Transverse colon (tissue), 4 donors: ENCODE measurements around the gene PRDM5. TPM values are rescaled to one million over a fixed set of nuclear protein-coding genes. Genes with fewer than 3 reads are reported as not detected.

Source experiments
- DNase-seq: peaks from one replicate; pipeline ENCODE4 v3.0.0-alpha.2; 2019
- H3K27ac ChIP-seq, 4 donors: fragments of 200-600 bp; sonication (generic); 2 replicates each; pipeline ENCODE4 v1.5.1; 2016 to 2018; ENCODE audit warnings: inconsistent platforms in 4 of 4
- H3K27me3 ChIP-seq: fragments of 200-600 bp; sonication (generic); 2 replicates; pipeline ENCODE4 v1.5.1; 2017; ENCODE audit warnings: inconsistent platforms
- H3K36me3 ChIP-seq, 4 donors: fragments of 200-600 bp; sonication (generic); 2 replicates each; pipeline ENCODE4 v1.5.1; 2017 to 2019; ENCODE audit warnings: inconsistent platforms in 4 of 4
- H3K4me1 ChIP-seq, 4 donors: fragments of 200-600 bp; sonication (generic); 2 replicates each; pipeline ENCODE4 v1.5.1; 2017 to 2020; ENCODE audit warnings: inconsistent platforms in 4 of 4
- H3K4me3 ChIP-seq, 4 donors: fragments of 200-600 bp; sonication (generic); 1 replicate in 1 of 4; 2 replicates in 3 of 4; pipeline versions ENCODE4 v1.5.1 to v1.6.1; 2017 to 2019; ENCODE audit warnings: inconsistent platforms in 4 of 4
- H3K9me3 ChIP-seq, 2 donors: fragments of 200-600 bp; sonication (generic); 2 replicates each; pipeline ENCODE4 v1.5.1; 2017 to 2019; ENCODE audit warnings: inconsistent platforms in 2 of 2
- EP300 ChIP-seq: sonication (generic); formaldehyde crosslinking; IDR thresholded peaks from one replicate; pipeline ENCODE4 v1.6.1; 2017; ENCODE audit warnings: antibody characterized with exemption, low read depth
- POLR2A ChIP-seq: fragments of 450-650 bp; IDR thresholded peaks from one replicate; pipeline ENCODE4 v1.6.1; 2016; ENCODE audit warnings: antibody characterized with exemption, mild to moderate bottlenecking, moderate library complexity
- POLR2AphosphoS5 ChIP-seq, 3 donors: sonication (generic); formaldehyde crosslinking; IDR thresholded peaks; one replicate each; pipeline ENCODE4 v1.6.1; 2016; ENCODE audit warnings: antibody characterized with exemption in 3 of 3
- WGBS, 2 donors: methylation state at CpG; one replicate each; pipeline ENCODE4 v1.1.5; 2018; ENCODE audit warnings: low coverage in 1 of 2; 5-methylcytosine and 5-hydroxymethylcytosine counted together
- in situ Hi-C, 4 donors: fragments of 200-750 bp; cut with MboI; loops; one replicate each; pipeline versions ENCODE4 v1.15.0 to v1.15.1; 2017; ENCODE audit warnings: low sequenced_read_pairs in 3 of 4, low pct_ligation_motif_present in 1 of 4, low pct_unique_long_range_greater_than_20kb in 1 of 4
- intact Hi-C: fragments of 100-400 bp; cut with DNase I; formaldehyde crosslinking; loops from one replicate; pipeline ENCODE4 v1.15.1; 2023; ENCODE audit warnings: low total_unique reads
- total RNA-seq, 4 donors: library from RNA; depleted of rRNA; stranded (reverse); fragments of >200 nt; gene quantifications; one replicate each; pipeline ENCODE4 v1.1.0, GENCODE V29; 2016
- TF ChIP-seq, protein P1 (sequence below), 5 experiments: fragments of 200-600 bp in 3 of 5; fragments of 450-650 bp in 2 of 5; sonication (generic) in 3 of 5; IDR thresholded peaks; 1 replicate in 2 of 5; 2 replicates in 3 of 5; pipeline ENCODE4 v1.5.1; 2016 to 2017; ENCODE audit warnings: antibody characterized with exemption in 5 of 5, inconsistent platforms in 3 of 5, mild to moderate bottlenecking in 2 of 5, moderate library complexity in 1 of 5

The PRDM5 gene
- total RNA-seq, 4 donors from 2014 or later, result 3.8 to 7.9 (median 6.9) TPM

DNA sequence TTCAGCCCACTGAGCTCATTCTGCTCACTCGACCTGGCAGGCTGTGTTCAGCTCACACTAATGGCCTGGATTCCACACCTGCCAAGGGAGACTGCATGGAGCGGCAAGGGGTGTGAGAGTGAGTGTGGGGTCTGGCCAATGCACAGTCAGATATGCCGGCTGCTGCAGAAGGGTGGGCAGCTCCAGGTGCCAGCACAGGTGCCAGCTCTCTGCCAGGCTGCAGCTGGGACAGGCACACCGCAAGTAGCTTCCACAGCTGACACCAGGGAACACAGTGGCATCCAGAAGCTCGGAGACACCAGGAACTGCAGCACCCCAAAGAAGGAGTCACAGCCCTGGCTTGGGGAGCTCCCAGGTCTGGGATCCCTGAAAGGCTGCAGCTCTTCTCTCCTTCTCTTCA is 83.7 kb downstream of the PRDM5 start:
- no peak overlapping the region for H3K27ac ChIP-seq
- DNase-seq, result no peak
- in situ Hi-C loops (no loop called here), intact Hi-C loops (no loop called here)
- TF ChIP-seq POLR2AphosphoS5 (IDR thresholded peaks at IDR 0.05) (no peak), POLR2A (no peak), EP300 (no peak)
- TF ChIP-seq, protein P1, sequence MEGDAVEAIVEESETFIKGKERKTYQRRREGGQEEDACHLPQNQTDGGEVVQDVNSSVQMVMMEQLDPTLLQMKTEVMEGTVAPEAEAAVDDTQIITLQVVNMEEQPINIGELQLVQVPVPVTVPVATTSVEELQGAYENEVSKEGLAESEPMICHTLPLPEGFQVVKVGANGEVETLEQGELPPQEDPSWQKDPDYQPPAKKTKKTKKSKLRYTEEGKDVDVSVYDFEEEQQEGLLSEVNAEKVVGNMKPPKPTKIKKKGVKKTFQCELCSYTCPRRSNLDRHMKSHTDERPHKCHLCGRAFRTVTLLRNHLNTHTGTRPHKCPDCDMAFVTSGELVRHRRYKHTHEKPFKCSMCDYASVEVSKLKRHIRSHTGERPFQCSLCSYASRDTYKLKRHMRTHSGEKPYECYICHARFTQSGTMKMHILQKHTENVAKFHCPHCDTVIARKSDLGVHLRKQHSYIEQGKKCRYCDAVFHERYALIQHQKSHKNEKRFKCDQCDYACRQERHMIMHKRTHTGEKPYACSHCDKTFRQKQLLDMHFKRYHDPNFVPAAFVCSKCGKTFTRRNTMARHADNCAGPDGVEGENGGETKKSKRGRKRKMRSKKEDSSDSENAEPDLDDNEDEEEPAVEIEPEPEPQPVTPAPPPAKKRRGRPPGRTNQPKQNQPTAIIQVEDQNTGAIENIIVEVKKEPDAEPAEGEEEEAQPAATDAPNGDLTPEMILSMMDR (IDR thresholded peaks at IDR 0.05), result no peak
- no peaks in the 10 kb centered on the region for H3K36me3 ChIP-seq
- peaks cover 0 to 7% (median 0%) of the 10 kb centered on the region in 4 donors for H3K4me1 ChIP-seq
- no peak overlapping the region for H3K4me3 ChIP-seq
- no peaks in the 10 kb centered on the region for H3K9me3 ChIP-seq
- no peaks in the 10 kb centered on the region for H3K27me3 ChIP-seq
- 92% methylated on average over 5 of the region's 5 CpGs; no CpG with 5 or more reads in 1 of the 2 donors for WGBS, 2 donors

DNA sequence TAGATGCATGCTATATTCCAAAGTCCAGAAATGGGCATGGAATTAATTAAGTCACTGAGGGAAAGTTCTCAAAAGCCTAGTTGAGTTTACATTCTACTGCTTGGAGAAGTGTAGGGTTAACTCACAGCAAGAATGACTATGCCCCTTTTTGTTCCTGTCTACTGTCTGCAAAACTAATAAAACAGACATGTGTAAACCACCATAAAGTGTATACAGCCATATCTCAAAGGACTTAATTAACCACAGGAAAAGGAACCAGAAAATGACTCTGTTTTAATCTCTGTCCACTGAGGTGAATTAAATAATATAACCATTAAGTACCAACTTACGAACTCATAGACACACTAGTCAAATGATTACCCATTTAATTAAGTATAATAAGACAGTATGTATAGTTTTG is 84.9 kb downstream of the PRDM5 start:
- TF ChIP-seq POLR2AphosphoS5 (IDR thresholded peaks at IDR 0.05) (no peak), POLR2A (no peak), EP300 (no peak)
- TF ChIP-seq, protein P1 (IDR thresholded peaks at IDR 0.05), result no peak
- Histone ChIP-seq H3K27me3 (no peaks in the 10 kb centered on the region), H3K4me3 (no peak overlapping the region), H3K27ac (no peak overlapping the region), H3K9me3 (no peaks in the 10 kb centered on the region), H3K36me3 (no peaks in the 10 kb centered on the region), H3K4me1 (peaks cover 0 to 7% (median 0%) of the 10 kb centered on the region in 4 donors)
- DNase-seq, result no peak
- intact Hi-C loops (no loop called here), in situ Hi-C loops (no loop called here)
- WGBS, 2 donors, result 90 to 93% methylated on average over 1 of the region's 1 CpG

DNA sequence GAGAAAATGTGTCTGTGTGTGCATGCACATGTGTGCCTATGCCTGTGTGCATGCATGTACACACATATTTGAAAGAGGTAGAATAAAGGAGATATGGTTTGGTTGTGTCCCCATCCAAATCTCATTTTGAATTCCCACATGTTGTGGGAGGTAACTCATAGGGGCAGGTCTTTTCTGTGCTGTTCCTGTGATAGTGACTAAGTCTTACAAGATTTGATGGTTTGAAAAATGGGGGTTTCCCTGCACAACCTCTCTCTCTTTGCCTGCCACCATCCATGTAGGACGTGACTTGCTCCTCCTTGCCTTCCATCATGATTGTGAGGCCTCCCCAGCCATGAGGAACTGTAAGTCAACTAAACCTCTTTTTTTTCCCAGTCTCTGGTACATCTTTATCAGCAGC is 87.2 kb downstream of the PRDM5 start:
- intact Hi-C loops, result no loop called here
- in situ Hi-C loops, result no loop called here
- no peak for TF ChIP-seq POLR2A
- no peak for TF ChIP-seq EP300
- no peak for TF ChIP-seq POLR2AphosphoS5 (IDR thresholded peaks at IDR 0.05)
- TF ChIP-seq, protein P1 (IDR thresholded peaks at IDR 0.05), result no peak
- no peaks in the 10 kb centered on the region for H3K27me3 ChIP-seq
- H3K9me3 ChIP-seq, result no peaks in the 10 kb centered on the region
- H3K27ac ChIP-seq, result no peak overlapping the region
- no peak overlapping the region for H3K4me3 ChIP-seq
- no peaks in the 10 kb centered on the region for H3K4me1 ChIP-seq
- no peak for DNase-seq
- 88 to 100% methylated on average over 1 of the region's 1 CpG for whole genome bisulfite sequencing, 2 donors
- H3K36me3 ChIP-seq, result no peaks in the 10 kb centered on the region

DNA sequence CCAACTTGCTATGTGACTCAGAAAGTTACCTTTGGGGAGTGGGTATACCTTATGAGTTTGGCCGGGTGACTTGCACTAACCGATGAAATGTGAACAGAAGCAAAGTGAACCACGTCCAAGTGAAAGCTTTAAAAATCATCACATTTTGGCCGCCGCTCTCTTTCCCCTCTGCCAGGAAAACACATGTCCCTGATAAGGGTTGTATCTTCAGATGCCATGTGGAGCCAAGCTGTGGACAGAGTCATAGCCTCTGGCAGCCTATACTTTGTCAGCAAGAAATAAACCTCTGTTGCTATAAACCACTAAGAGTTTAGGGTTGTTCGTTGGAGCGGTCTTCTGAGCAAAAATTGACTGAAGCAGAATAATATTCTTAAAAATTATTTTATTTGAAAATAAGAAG is 92.3 kb downstream of the PRDM5 start:
- intact Hi-C loops, result no loop called here
- Histone ChIP-seq H3K27ac (no peak overlapping the region), H3K4me3 (no peak overlapping the region), H3K36me3 (no peaks in the 10 kb centered on the region), H3K9me3 (no peaks in the 10 kb centered on the region), H3K4me1 (no peaks in the 10 kb centered on the region), H3K27me3 (no peaks in the 10 kb centered on the region)
- 91% methylated on average over 7 of the region's 7 CpGs for WGBS, 2 donors
- DNase-seq, result no peak
- in situ Hi-C loops, result no loop called here
- TF ChIP-seq POLR2A (no peak), POLR2AphosphoS5 (IDR thresholded peaks at IDR 0.05) (no peak), EP300 (no peak)
- TF ChIP-seq, protein P1 (IDR thresholded peaks at IDR 0.05), result no peak
